Measurements from ENCODE around the gene CAMTA1.

The CAMTA1 gene

GRCh38 chr1:7425771-7426170 lies 640.5 kb downstream of the CAMTA1 start:
- DNase-seq (ENCODE audit: insufficient read length, low spot score) (no peak), FAIRE-seq (no peak)
- no peak for TF ChIP-seq CTCF (IDR thresholded peaks at IDR 0.05; ENCODE audit: insufficient read depth, missing control alignments)

- TF ChIP-seq CTCF (IDR thresholded peaks at IDR 0.05; ENCODE audit: insufficient read depth, missing control alignments) = no peak
- DNase-seq (ENCODE audit: insufficient read length, low spot score) (no peak), FAIRE-seq (no peak)
These were observed 641.7 kb downstream of the CAMTA1 start for GRCh38 chr1:7426780-7427604.

- no peak for FAIRE-seq
- no peak for TF ChIP-seq CTCF (IDR thresholded peaks at IDR 0.05; ENCODE audit: insufficient read depth, missing control alignments)
- no peak for DNase-seq (ENCODE audit: insufficient read length, low spot score)
These were observed 642.5 kb downstream of the CAMTA1 start for GRCh38 chr1:7427605-7428300.

GRCh38 chr1:7429290-7429689 lies 644.0 kb downstream of the CAMTA1 start:
- DNase-seq (ENCODE audit: insufficient read length, low spot score) (no peak), FAIRE-seq (no peak)
- TF ChIP-seq CTCF (IDR thresholded peaks at IDR 0.05; ENCODE audit: insufficient read depth, missing control alignments) = no peak

- TF ChIP-seq CTCF (IDR thresholded peaks at IDR 0.05; ENCODE audit: insufficient read depth, missing control alignments) = no peak
These were observed 644.9 kb downstream of the CAMTA1 start for GRCh38 chr1:7430047-7430608.

GRCh38 chr1:7430691-7431090 lies 645.4 kb downstream of the CAMTA1 start:
- DNase-seq (ENCODE audit: insufficient read length, low spot score) (no peak), FAIRE-seq (no peak)
- TF ChIP-seq CTCF (IDR thresholded peaks at IDR 0.05; ENCODE audit: insufficient read depth, missing control alignments) = no peak

More at GRCh38 chr1:7430047-7430608, 644.9 kb downstream of the CAMTA1 start:
- no peak for FAIRE-seq
- DNase-seq (ENCODE audit: insufficient read length, low spot score) = no peak
